DND-41 (cell line): ENCODE results near the gene DGKI.

ENCODE experiments used
- EZH2 ChIP-seq: IDR thresholded peaks from 3 replicates; pipeline ENCODE4 v1.6.1; 2012; ENCODE audit warnings: borderline replicate concordance, low read depth, mild to moderate bottlenecking, moderate library complexity, low read length, inconsistent platforms; ENCODE audit not compliant: severe bottlenecking
- TF ChIP-seq, protein P1 (sequence below): IDR thresholded peaks from 2 replicates; pipeline ENCODE4 v1.5.1; 2012; ENCODE audit warnings: borderline replicate concordance, low read length, moderate library complexity, mild to moderate bottlenecking; ENCODE audit not compliant: poor library complexity, severe bottlenecking; ENCODE audit errors: extremely low read depth

DNA sequence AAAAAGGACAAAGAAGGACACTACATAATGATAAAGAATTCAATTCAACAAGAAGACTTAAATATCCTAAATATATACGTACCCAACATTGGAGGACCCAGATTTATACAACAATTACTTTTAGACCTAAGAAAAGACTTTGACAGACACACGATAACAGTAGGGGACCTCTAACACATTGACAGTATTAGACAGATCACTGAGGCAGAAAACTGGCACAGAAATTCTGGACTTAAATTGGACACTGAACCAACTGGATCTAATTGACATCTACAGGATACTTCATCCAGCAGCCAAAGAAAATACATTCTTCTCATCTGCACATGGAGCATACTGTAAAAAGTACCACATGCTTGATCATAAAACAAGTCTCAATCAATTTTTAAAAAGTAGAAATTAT is 103.8 kb downstream of the DGKI start:
- TF ChIP-seq, protein P1, sequence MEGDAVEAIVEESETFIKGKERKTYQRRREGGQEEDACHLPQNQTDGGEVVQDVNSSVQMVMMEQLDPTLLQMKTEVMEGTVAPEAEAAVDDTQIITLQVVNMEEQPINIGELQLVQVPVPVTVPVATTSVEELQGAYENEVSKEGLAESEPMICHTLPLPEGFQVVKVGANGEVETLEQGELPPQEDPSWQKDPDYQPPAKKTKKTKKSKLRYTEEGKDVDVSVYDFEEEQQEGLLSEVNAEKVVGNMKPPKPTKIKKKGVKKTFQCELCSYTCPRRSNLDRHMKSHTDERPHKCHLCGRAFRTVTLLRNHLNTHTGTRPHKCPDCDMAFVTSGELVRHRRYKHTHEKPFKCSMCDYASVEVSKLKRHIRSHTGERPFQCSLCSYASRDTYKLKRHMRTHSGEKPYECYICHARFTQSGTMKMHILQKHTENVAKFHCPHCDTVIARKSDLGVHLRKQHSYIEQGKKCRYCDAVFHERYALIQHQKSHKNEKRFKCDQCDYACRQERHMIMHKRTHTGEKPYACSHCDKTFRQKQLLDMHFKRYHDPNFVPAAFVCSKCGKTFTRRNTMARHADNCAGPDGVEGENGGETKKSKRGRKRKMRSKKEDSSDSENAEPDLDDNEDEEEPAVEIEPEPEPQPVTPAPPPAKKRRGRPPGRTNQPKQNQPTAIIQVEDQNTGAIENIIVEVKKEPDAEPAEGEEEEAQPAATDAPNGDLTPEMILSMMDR = no peak
- no peak for TF ChIP-seq EZH2
